Neural cell (in vitro differentiated cells): ENCODE results near the gene FAF1. TPM values are rescaled to one million over a fixed set of nuclear protein-coding genes. Genes with fewer than 3 reads are reported as not detected.

Experiments used
- H2AFZ ChIP-seq: fragments of 200-600, 300-800 bp; sonication (generic), shearing (Covaris generic); 2 replicates; pipeline ENCODE4 v1.6.0; 2014; ENCODE audit warnings: low read depth, mild to moderate bottlenecking, antibody characterized with exemption, low read length, moderate library complexity
- H3F3A ChIP-seq: fragments of 200-600 bp; shearing (Covaris generic); 2 replicates; pipeline ENCODE4 v1.6.1; 2016; ENCODE audit warnings: mild to moderate bottlenecking, moderate library complexity, mixed read lengths, antibody characterized with exemption, low read length; ENCODE audit not compliant: insufficient read depth, poor library complexity, severe bottlenecking
- H3K27ac ChIP-seq: fragments of 200-600, 300-800 bp; sonication (generic), shearing (Covaris generic); 2 replicates; pipeline ENCODE4 v1.5.1; 2014; ENCODE audit warnings: mild to moderate bottlenecking, low read length, moderate library complexity
- H3K27me3 ChIP-seq: fragments of 300-800, 200-600 bp; sonication (generic), shearing (Covaris generic); 2 replicates; pipeline ENCODE4 v1.6.0; 2014; ENCODE audit warnings: mild to moderate bottlenecking, low read depth, low read length, moderate library complexity; ENCODE audit not compliant: insufficient read depth
- H3K36me3 ChIP-seq: fragments of 300-800, 200-600 bp; sonication (generic), shearing (Covaris generic); 2 replicates; pipeline ENCODE4 v1.5.1; 2014; ENCODE audit warnings: mild to moderate bottlenecking, antibody characterized with exemption, low read length, moderate library complexity; ENCODE audit not compliant: insufficient read depth
- H3K4me2 ChIP-seq: fragments of 300-800, 200-600 bp; sonication (generic), shearing (Covaris generic); 2 replicates; pipeline ENCODE4 v1.6.0; 2014; ENCODE audit warnings: mild to moderate bottlenecking, low read length
- H3K4me3 ChIP-seq: fragments of 300-800, 200-600 bp; sonication (generic), shearing (Covaris generic); 2 replicates; pipeline ENCODE4 v1.5.1; 2014; ENCODE audit warnings: mild to moderate bottlenecking, low read length, moderate library complexity
- H3K79me2 ChIP-seq: fragments of 200-600 bp; shearing (Covaris generic); replicated peaks from 2 replicates; pipeline ENCODE4 v1.6.0; 2014; ENCODE audit warnings: mild to moderate bottlenecking, low read length, moderate library complexity; ENCODE audit not compliant: insufficient read depth
- H3K9ac ChIP-seq: fragments of 300-800, 200-600 bp; sonication (generic), shearing (Covaris generic); 2 replicates; pipeline ENCODE4 v1.6.1; 2016; ENCODE audit warnings: mild to moderate bottlenecking, low read length, mixed read lengths
- H3K9me2 ChIP-seq: fragments of 200-600 bp; shearing (Covaris generic); 2 replicates; pipeline ENCODE4 v1.6.1; 2016; ENCODE audit warnings: mild to moderate bottlenecking, low read length, mixed read lengths; ENCODE audit not compliant: insufficient read depth
- H3K9me3 ChIP-seq: fragments of 200-600, 300-800 bp; sonication (generic), shearing (Covaris generic); 2 replicates; pipeline ENCODE4 v1.6.1; 2016; ENCODE audit warnings: mild to moderate bottlenecking, mixed run types, low read length, moderate library complexity, mixed read lengths
- H4K20me1 ChIP-seq: fragments of 200-600 bp; shearing (Covaris generic); 2 replicates; pipeline ENCODE4 v1.6.1; 2016; ENCODE audit warnings: mild to moderate bottlenecking, mixed run types; ENCODE audit not compliant: insufficient read depth
- CTCF ChIP-seq: fragments of 450-650 bp; IDR thresholded peaks from 2 replicates; pipeline ENCODE4 v1.5.1; 2014; ENCODE audit warnings: antibody characterized with exemption, mild to moderate bottlenecking, moderate library complexity; ENCODE audit not compliant: poor library complexity, severe bottlenecking
- EP300 ChIP-seq: fragments of 450-650 bp; conservative IDR thresholded peaks from 2 replicates; pipeline ENCODE4 v1.6.1; 2014; ENCODE audit warnings: antibody characterized with exemption, mild to moderate bottlenecking, moderate library complexity; ENCODE audit not compliant: poor library complexity, severe bottlenecking
- POLR2AphosphoS5 ChIP-seq: IDR thresholded peaks from 2 replicates; pipeline ENCODE4 v1.6.1; 2012
- REST ChIP-seq: IDR thresholded peaks from 2 replicates; pipeline ENCODE4 v1.6.1; 2012; ENCODE audit warnings: borderline replicate concordance
- SMC3 ChIP-seq: fragments of 450-650 bp; conservative IDR thresholded peaks from 2 replicates; pipeline ENCODE4 v1.6.1; 2014; ENCODE audit warnings: antibody characterized with exemption, mild to moderate bottlenecking, moderate library complexity; ENCODE audit not compliant: poor library complexity
- TAF1 ChIP-seq: IDR thresholded peaks from 2 replicates; pipeline ENCODE4 v1.6.1; 2012; ENCODE audit warnings: low read depth
- polyA plus RNA-seq: library from polyadenylated mRNA; depleted of rRNA; stranded (reverse); fragments of >200 nt; gene quantifications from 2 replicates; pipeline ENCODE4 v1.2.3, GENCODE V29; 2014

FAF1 gene
- polyA plus RNA-seq, 1 donor from 2014 or later = 52.1 TPM

GRCh38 chr1:50436489-50436888 is 523.6 kb downstream of the FAF1 start:
- H3K9me3 ChIP-seq = no peaks in the 10 kb centered on the region
- H2AFZ ChIP-seq = no peak overlapping the region
- no peak overlapping the region for H3K4me3 ChIP-seq
- no peak overlapping the region for H3K4me2 ChIP-seq
- no peaks in the 10 kb centered on the region for H3K9me2 ChIP-seq
- TF ChIP-seq SMC3 = no peak
- no peak for TF ChIP-seq POLR2AphosphoS5
- no peak for TF ChIP-seq REST
- TF ChIP-seq CTCF = no peak
- H3K79me2 ChIP-seq = no peaks in the 10 kb centered on the region
- no peaks in the 10 kb centered on the region for H3K36me3 ChIP-seq
- no peak overlapping the region for H3K27ac ChIP-seq
- peaks cover 14% of the 10 kb centered on the region for H3K27me3 ChIP-seq
- no peak overlapping the region for H3K9ac ChIP-seq
- H4K20me1 ChIP-seq = no peaks in the 10 kb centered on the region
- no peaks in the 10 kb centered on the region for H3F3A ChIP-seq

- H2AFZ ChIP-seq = no peak overlapping the region
- H3K4me2 ChIP-seq = no peak overlapping the region
These were observed 530.1 kb downstream of the FAF1 start for GRCh38 chr1:50430010-50430405.

More at GRCh38 chr1:50430010-50430405, 530.1 kb downstream of the FAF1 start:
- Histone ChIP-seq H3K27me3 (peaks cover 78% of the 10 kb centered on the region), H3K36me3 (no peaks in the 10 kb centered on the region), H3K4me3 (no peak overlapping the region), H3K79me2 (no peaks in the 10 kb centered on the region), H3K9me2 (no peaks in the 10 kb centered on the region), H4K20me1 (no peaks in the 10 kb centered on the region), H3K27ac (no peak overlapping the region), H3F3A (no peaks in the 10 kb centered on the region), H3K9ac (no peak overlapping the region), H3K9me3 (peaks cover 4% of the 10 kb centered on the region)
- TF ChIP-seq EP300 = no peak
- TF ChIP-seq POLR2AphosphoS5 = no peak
- TF ChIP-seq REST = no peak
- TF ChIP-seq TAF1 = no peak
